ENCODE measurements around the gene KHDC4. TPM values are rescaled to one million over a fixed set of nuclear protein-coding genes. Genes with fewer than 3 reads are reported as not detected.
A peak's percentile ranks its signal among the peaks of the same experiment; 100 is the strongest.

Gene KHDC4
- total RNA-seq, 1 experiment from 2014 or later = 29.6 TPM

GRCh38 chr1:155970531-155971167 lies 36.4 kb upstream of the KHDC4 start:
- DNase-seq (ENCODE audit: low read depth) = peak; percentile 95

DNA sequence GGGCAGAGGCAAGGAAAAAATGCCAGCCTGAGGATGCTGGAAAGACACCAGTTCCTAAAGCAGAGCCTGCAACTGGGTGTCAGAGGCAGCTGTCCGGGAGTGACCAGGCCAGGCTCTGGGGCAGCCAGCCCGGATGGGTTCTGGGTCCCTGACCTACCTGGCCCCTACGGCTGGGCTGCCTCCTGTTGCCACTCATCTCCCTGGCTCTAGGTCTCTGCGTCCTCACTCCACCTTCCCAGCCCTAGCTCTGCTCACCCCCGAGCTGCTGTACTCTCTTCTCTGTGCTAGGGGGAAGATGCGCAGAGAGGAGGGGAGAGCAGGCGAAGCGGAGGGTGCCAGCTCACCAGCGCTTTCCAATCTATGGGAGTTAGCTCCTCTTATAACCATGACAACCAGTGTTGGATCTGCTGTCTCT lies 35.2 kb upstream of the KHDC4 start:
- peak; percentile 52 for DNase-seq (ENCODE audit: low read depth)

DNA sequence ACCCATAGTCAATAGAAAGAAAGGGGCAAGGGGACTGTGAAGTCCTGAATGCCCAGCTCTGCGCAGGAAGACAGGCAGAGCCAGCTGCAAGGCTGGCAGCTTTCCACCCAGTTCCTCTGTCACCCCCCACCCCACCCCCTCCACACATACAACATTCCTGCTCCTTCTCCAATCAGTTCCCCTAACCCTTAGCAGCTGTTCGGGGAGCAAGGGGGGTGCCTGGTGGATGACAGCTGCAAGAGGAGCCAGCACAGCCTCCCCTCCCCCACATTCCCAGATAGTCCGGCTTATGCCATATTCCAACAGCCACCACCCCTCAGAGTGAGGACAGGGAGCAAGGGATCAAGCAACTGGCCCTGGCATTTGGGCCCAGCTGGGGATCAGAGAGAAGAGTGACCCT lies 34.5 kb upstream of the KHDC4 start:
- peak; percentile 100 for DNase-seq (ENCODE audit: low read depth)

DNA sequence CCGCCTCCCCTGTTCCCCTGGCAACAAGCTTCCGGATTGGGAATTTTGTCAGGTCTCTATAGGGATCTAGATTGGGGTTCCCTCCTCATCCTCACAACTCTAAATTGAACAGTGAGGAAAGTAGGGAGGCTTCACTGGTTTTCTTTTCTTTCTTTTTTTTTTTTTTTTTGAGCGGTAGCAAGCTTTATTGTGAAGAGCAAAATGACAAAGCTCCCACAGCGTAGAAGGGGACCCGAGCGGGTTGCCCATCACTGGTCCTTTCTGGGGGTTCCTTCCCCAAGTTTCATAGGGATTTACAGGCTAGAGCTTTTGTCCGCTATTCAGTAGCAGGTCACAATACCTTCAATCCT lies 33.8 kb upstream of the KHDC4 start:
- no peak for DNase-seq (ENCODE audit: low read depth)

- DNase-seq (ENCODE audit: low read depth) = peak; percentile 29
These were observed 33.3 kb upstream of the KHDC4 start for GRCh38 chr1:155967341-155968050.

DNA sequence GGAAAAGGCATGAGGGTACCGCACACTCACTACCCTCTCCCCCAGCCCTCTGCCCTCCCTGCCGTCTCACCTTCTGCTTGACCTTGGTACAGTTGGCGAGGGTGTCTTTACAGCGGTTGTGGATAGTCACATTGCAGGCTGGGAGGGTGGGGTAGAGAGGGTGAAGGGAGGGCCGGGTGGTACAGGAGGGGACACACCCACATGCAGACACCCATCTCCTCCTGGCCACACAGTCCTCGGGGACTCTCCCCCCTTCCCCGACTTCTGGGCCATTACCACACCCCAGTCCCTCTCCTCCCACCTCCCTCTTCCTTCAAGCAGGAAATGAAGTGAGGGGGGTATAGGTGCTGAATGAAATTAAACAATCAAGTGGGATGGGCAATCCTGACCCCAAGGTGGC lies 32.5 kb upstream of the KHDC4 start:
- no peak for DNase-seq (ENCODE audit: low read depth)

DNA sequence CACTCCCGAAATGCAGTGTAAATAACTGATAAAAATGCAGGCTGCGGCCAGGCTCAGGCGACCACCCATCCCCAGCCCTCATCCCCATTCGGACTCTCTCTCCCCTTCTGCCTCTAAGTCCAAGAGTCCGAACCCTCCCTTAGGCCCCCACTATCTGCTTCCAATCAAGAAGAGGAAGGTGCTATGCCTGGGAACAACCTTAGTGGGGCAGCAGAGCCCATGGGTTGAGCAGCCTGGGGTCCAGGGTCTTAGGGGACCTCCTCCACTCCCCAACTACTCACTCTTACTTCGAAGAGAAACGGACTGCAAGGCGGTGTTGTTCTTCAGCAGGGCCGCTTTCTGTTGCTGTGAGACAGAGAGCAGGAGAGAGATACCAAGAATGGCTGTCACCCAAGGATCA lies 31.9 kb upstream of the KHDC4 start:
- no peak for DNase-seq (ENCODE audit: low read depth)

DNA sequence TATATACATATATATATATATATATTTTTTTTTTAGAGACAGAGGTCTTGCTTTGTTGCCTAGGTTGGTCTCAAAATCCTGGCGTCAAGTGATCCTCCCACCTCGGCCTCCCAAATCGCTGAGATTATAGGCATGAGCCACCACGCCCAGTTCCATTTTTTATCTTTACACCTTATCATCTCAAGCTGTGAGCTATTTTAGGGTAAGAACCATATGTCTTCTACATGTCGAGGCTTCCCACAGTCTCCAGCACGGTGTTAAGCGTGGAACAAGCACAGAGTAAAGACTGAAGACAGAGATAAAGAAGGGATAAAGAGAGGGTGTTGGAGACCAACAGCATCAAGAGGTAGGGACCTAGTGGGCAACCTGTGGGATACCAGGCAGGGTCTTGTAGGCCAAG lies 30.0 kb upstream of the KHDC4 start:
- DNase-seq (ENCODE audit: low read depth) = no peak

- peak; percentile 78 for DNase-seq (ENCODE audit: low read depth)
These were observed 28.5 kb upstream of the KHDC4 start for GRCh38 chr1:155962599-155963211.

- DNase-seq (ENCODE audit: low read depth) = peak; percentile 99
These were observed 27.7 kb upstream of the KHDC4 start for GRCh38 chr1:155961937-155962336.

GRCh38 chr1:155960081-155960745 lies 26.0 kb upstream of the KHDC4 start:
- DNase-seq (ENCODE audit: low read depth) = no peak

- no peak for DNase-seq (ENCODE audit: low read depth)
These were observed 23.2 kb upstream of the KHDC4 start for GRCh38 chr1:155957411-155957915.

GRCh38 chr1:155954645-155955044 lies 20.4 kb upstream of the KHDC4 start:
- DNase-seq (ENCODE audit: low read depth) = no peak

DNA sequence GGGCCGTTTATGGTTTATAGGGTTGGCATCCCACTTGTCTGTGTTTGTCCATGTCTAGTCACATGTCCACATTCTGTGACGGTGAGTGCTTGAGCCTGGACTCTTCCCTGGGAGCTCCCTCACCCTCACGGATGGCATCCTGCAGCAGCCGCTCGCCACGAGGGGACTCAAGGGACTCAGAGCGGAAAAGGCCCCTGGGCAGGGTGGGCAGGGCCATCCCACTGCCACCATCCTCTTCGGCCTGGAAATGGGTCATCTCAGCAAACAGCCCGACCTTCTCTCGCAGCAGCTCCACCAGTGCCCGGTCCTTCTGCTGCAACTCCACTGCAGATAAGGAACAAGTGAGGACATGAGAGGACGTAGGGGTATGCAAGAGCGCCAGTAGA lies 18.3 kb upstream of the KHDC4 start:
- no peak for DNase-seq (ENCODE audit: low read depth)

- DNase-seq (ENCODE audit: low read depth) = no peak
These were observed 17.7 kb upstream of the KHDC4 start for GRCh38 chr1:155951753-155952504.

DNA sequence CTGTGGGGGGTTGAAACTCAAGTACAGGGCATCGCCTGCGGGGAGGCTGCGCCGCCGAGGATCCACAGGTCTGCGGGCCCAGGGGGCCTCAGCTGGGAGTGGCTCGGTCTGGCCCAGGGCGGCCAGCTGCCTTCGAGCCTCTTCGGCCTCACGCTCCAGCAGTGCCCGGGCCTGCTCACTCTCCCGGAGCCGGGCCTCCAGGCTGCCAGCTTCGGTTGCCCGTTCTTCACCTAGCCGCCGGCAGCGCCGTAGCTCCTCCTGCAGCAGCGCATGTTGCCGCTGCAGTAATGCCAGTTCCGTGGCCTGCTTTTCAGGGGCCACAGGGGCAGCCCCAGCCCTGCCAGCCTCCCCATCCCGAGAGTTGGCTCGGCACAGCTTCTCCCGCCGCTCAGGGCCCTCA lies 16.6 kb upstream of the KHDC4 start:
- no peak for DNase-seq (ENCODE audit: low read depth)

GRCh38 chr1:155947741-155948140 lies 13.5 kb upstream of the KHDC4 start:
- DNase-seq (ENCODE audit: low read depth) = no peak

- DNase-seq (ENCODE audit: low read depth) = no peak
These were observed 13.1 kb upstream of the KHDC4 start for GRCh38 chr1:155947292-155947691.

DNA sequence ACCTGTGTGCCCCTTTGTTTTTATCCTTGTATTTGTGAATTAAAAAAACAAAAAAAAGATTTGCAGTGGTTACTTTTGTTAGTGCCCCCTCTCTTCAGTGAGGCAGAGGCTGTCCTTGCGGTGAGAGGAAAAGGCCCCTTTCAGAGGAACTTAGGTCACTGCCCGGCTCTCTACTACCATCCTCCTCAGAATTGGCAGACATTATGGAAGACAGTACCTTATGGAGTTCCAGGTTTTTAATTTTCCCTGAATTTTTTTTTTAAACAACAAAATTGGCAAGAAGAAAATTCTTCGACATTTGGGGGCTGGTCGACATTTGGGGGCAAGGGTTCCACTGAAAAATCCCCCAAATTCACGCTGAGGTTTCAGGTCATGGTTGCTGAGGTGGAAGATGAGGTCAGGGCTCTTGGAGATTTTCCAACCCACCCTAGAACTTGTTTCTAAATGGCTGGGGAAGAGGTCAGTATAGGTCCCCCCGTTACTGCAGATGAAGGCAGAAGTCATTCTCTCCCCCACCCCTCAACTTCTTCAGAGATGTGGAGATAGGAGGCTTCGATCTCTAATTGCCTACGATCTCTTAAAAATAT lies 12.5 kb upstream of the KHDC4 start:
- no peak for DNase-seq (ENCODE audit: low read depth)

- no peak for DNase-seq (ENCODE audit: low read depth)
These were observed 10.2 kb upstream of the KHDC4 start for GRCh38 chr1:155944444-155944799.

- DNase-seq (ENCODE audit: low read depth) = no peak
These were observed 8.4 kb upstream of the KHDC4 start for GRCh38 chr1:155942578-155943141.
